H1 (cell line): ENCODE results near the gene CRKL. TPM values are rescaled to one million over a fixed set of nuclear protein-coding genes. Genes with fewer than 3 reads are reported as not detected.

Source experiments
- CTCF ChIA-PET: fragments of 300-600 bp; sonication (Branson Sonifier 250); formaldehyde crosslinking; loops from one replicate; lab custom pipeline; 2021; ENCODE audit not compliant: partially characterized antibody; lab: Charles Lee
- POLR2A ChIA-PET: fragments of 300-600 bp; sonication (Branson Sonifier 250); formaldehyde crosslinking; loops from one replicate; lab custom pipeline; 2021; ENCODE audit warnings: inconsistent platforms; ENCODE audit not compliant: partially characterized antibody; lab: Charles Lee
- DNase-seq, 2 experiments: peaks; one replicate each; pipeline versions ENCODE4 v3.0.0 to v3.0.0-alpha.2; 2010 to 2022; ENCODE audit warnings: low spot score in 2 of 2, low read depth in 1 of 2, mixed read lengths in 1 of 2
- FAIRE-seq: peaks from 2 replicates; lab custom pipeline; 2011; peaks lifted over from hg19 to GRCh38; lab: Jason Lieb, UNC
- H2AFZ ChIP-seq: 2 replicates; pipeline ENCODE4 v1.8.1; 2012; ENCODE audit warnings: low read length, inconsistent platforms
- H2AK5ac ChIP-seq: 2 replicates; pipeline ENCODE4 v1.6.1; 2013; ENCODE audit warnings: low read depth, low read length
- H2BK120ac ChIP-seq: replicated peaks from 2 replicates; pipeline ENCODE3; 2013; ENCODE audit warnings: low read depth, low read length, inconsistent platforms
- H2BK12ac ChIP-seq: 2 replicates; pipeline ENCODE4 v1.6.1; 2013; ENCODE audit warnings: low read depth, low read length
- H2BK15ac ChIP-seq: 2 replicates; pipeline ENCODE4 v1.6.1; 2013; ENCODE audit warnings: low read length
- H2BK20ac ChIP-seq: 2 replicates; pipeline ENCODE4 v1.6.1; 2013; ENCODE audit warnings: low read length
- H2BK5ac ChIP-seq: 2 replicates; pipeline ENCODE4 v1.6.1; 2013; ENCODE audit warnings: low read depth, low read length
- H3K14ac ChIP-seq: 2 replicates; pipeline ENCODE4 v1.6.1; 2013; ENCODE audit warnings: inconsistent platforms; ENCODE audit not compliant: insufficient read length
- H3K18ac ChIP-seq: 2 replicates; pipeline ENCODE4 v1.6.1; 2013; ENCODE audit warnings: low read length; ENCODE audit errors: extremely low read depth
- H3K23ac ChIP-seq: 2 replicates; pipeline ENCODE4 v1.6.1; 2013; ENCODE audit warnings: inconsistent platforms; ENCODE audit not compliant: insufficient read length
- H3K23me2 ChIP-seq: 2 replicates; pipeline ENCODE4 v1.6.1; 2013; ENCODE audit warnings: low read depth, low read length
- H3K27ac ChIP-seq: 2 replicates; pipeline ENCODE4 v1.6.1; 2011; ENCODE audit warnings: low read depth, low read length, inconsistent platforms
- H3K27me3 ChIP-seq, 4 experiments: replicated peaks in 1 of 4; 1 replicate in 1 of 4; 2 replicates in 3 of 4; pipeline versions ENCODE4 v1.6.1 to v1.8.1; 2011 to 2013; ENCODE audit warnings: low read length in 3 of 4, mild to moderate bottlenecking in 3 of 4, inconsistent platforms in 2 of 4, mixed read lengths in 2 of 4, moderate library complexity in 1 of 4; ENCODE audit not compliant: control insufficient read depth in 3 of 4, insufficient read depth in 3 of 4; ENCODE audit errors: extremely low read depth in 1 of 4
- H3K36me3 ChIP-seq, 4 experiments: 2 replicates each; pipeline versions ENCODE4 v1.6.1 to v1.8.1; 2011 to 2013; ENCODE audit warnings: mild to moderate bottlenecking in 4 of 4, low read length in 3 of 4, moderate library complexity in 2 of 4, control low read depth in 1 of 4, inconsistent platforms in 1 of 4; ENCODE audit not compliant: insufficient read depth in 4 of 4, control insufficient read depth in 2 of 4
- H3K4ac ChIP-seq: replicated peaks from 2 replicates; pipeline ENCODE3; 2013; ENCODE audit warnings: low read length, low read depth, mixed read lengths, inconsistent platforms; ENCODE audit not compliant: insufficient read length
- H3K4me1 ChIP-seq, 4 experiments: replicated peaks in 1 of 4; 1 replicate in 1 of 4; 2 replicates in 3 of 4; pipeline versions ENCODE4 v1.6.1 to v1.8.1; 2011 to 2013; ENCODE audit warnings: low read length in 3 of 4, inconsistent platforms in 2 of 4, mixed read lengths in 1 of 4; ENCODE audit not compliant: insufficient read depth in 4 of 4, control insufficient read depth in 3 of 4
- H3K4me2 ChIP-seq, 2 experiments: 2 replicates each; pipeline versions ENCODE4 v1.6.1 to v1.8.1; 2011 to 2013; ENCODE audit warnings: low read depth in 2 of 2, low read length in 2 of 2, control low read depth in 1 of 2, inconsistent platforms in 1 of 2, mild to moderate bottlenecking in 1 of 2; ENCODE audit not compliant: insufficient read depth in 1 of 2
- H3K4me3 ChIP-seq, 4 experiments: fragments of 200-600, 300-600 bp in 1 of 4; sonication (generic), shearing (Covaris generic), sonication (Bioruptor Twin) in 1 of 4; 2 replicates each; pipeline versions ENCODE4 v1.5.1 to v1.8.1; 2011 to 2016; ENCODE audit warnings: low read length in 4 of 4, low read depth in 3 of 4, control low read depth in 2 of 4, inconsistent platforms in 2 of 4, mild to moderate bottlenecking in 2 of 4, mixed read lengths in 1 of 4, moderate library complexity in 1 of 4; ENCODE audit not compliant: insufficient read depth in 2 of 4; ENCODE audit errors: extremely low read depth in 1 of 4
- H3K56ac ChIP-seq: replicated peaks from 2 replicates; pipeline ENCODE3; 2013; ENCODE audit warnings: low read depth, mild to moderate bottlenecking, mixed read lengths, low read length, inconsistent platforms; ENCODE audit not compliant: insufficient read length
- H3K79me1 ChIP-seq: 2 replicates; pipeline ENCODE4 v1.6.1; 2013; ENCODE audit warnings: low read depth, low read length, control low read depth
- H3K79me2 ChIP-seq, 2 experiments: 2 replicates each; pipeline versions ENCODE4 v1.6.1 to v1.8.1; 2012 to 2013; ENCODE audit warnings: low read length in 2 of 2, mild to moderate bottlenecking in 2 of 2, inconsistent platforms in 1 of 2; ENCODE audit not compliant: insufficient read depth in 2 of 2, control insufficient read depth in 1 of 2
- H3K9ac ChIP-seq, 4 experiments: replicated peaks in 1 of 4; 1 replicate in 1 of 4; 2 replicates in 3 of 4; pipeline versions ENCODE4 v1.6.1 to v1.8.1; 2011 to 2013; ENCODE audit warnings: low read depth in 3 of 4, low read length in 3 of 4, control low read depth in 2 of 4, mild to moderate bottlenecking in 2 of 4, moderate library complexity in 2 of 4, inconsistent platforms in 1 of 4; ENCODE audit errors: extremely low read depth in 1 of 4
- H3K9me3 ChIP-seq, 2 experiments: 2 replicates each; pipeline versions ENCODE4 v1.6.1 to v1.8.1; 2012 to 2013; ENCODE audit warnings: mild to moderate bottlenecking in 2 of 2, moderate library complexity in 2 of 2, control low read depth in 1 of 2, inconsistent platforms in 1 of 2, low read depth in 1 of 2, low read length in 1 of 2, mixed read lengths in 1 of 2; ENCODE audit not compliant: insufficient read depth in 2 of 2
- H4K20me1 ChIP-seq, 2 experiments: replicated peaks in 1 of 2; 2 replicates each; pipeline versions ENCODE3 to v1.8.1; 2011 to 2013; ENCODE audit warnings: inconsistent platforms in 2 of 2, low read length in 2 of 2, mild to moderate bottlenecking in 1 of 2; ENCODE audit not compliant: insufficient read depth in 2 of 2, control insufficient read depth in 1 of 2
- H4K5ac ChIP-seq: 2 replicates; pipeline ENCODE4 v1.6.1; 2013; ENCODE audit warnings: low read length, low read depth, mixed read lengths, inconsistent platforms; ENCODE audit not compliant: insufficient read length
- H4K8ac ChIP-seq: 2 replicates; pipeline ENCODE4 v1.8.0; 2013; ENCODE audit warnings: mild to moderate bottlenecking, moderate library complexity, low read length, inconsistent platforms; ENCODE audit not compliant: insufficient read depth; ENCODE audit errors: extremely low read depth
- H4K91ac ChIP-seq: replicated peaks from 2 replicates; pipeline ENCODE3; 2013; ENCODE audit warnings: low read length, mixed read lengths, inconsistent platforms; ENCODE audit not compliant: insufficient read length
- BCL11A ChIP-seq, 2 experiments: IDR thresholded peaks; one replicate each; pipeline ENCODE4 v1.6.1; 2011; ENCODE audit warnings: low read depth in 2 of 2, low read length in 2 of 2, mild to moderate bottlenecking in 2 of 2
- CHD1 ChIP-seq: IDR thresholded peaks from 2 replicates; pipeline ENCODE4 v1.6.1; 2012; ENCODE audit warnings: low read depth, low read length, improper control_type of control experiment
- JUND ChIP-seq: IDR thresholded peaks from 2 replicates; pipeline ENCODE4 v1.6.1; 2011; ENCODE audit warnings: mild to moderate bottlenecking, improper control_type of control experiment, low read length
- WGBS, 2 experiments: shearing (Covaris generic) in 1 of 2; methylation state at CpG; one replicate each; pipeline versions ENCODE4 v1.1.6 to v1.1.7; 2013 to 2015; ENCODE audit warnings: low lambda C conversion rate in 2 of 2, mixed read lengths in 2 of 2, inconsistent platforms in 1 of 2, low coverage in 1 of 2, missing lambda C conversion rate in 1 of 2; ENCODE audit not compliant: insufficient replicate concordance in 2 of 2, insufficient coverage in 1 of 2, insufficient read length in 1 of 2; ENCODE audit errors: extremely low coverage in 1 of 2, missing lambda C conversion rate in 1 of 2; 5-methylcytosine and 5-hydroxymethylcytosine counted together
- polyA plus RNA-seq, 7 experiments: library from polyadenylated mRNA; depleted of rRNA in 3 of 7; stranded (reverse) in 5 of 7; unstranded in 2 of 7; fragments of >200 nt in 5 of 7; fragments of 200-250 nt in 2 of 7; gene quantifications; 1 replicate in 5 of 7; 2 replicates in 1 of 7; 4 replicates in 1 of 7; pipeline versions ENCODE4 v1.2.1 to v1.2.3, GENCODE V29; 2011 to 2013; ENCODE audit warnings: missing spikeins in 2 of 7, mixed read lengths in 2 of 7
- total RNA-seq: library from RNA; stranded (reverse); fragmentation: NEBNext Ultra II Directional; extraction: Animal tissue kit (Norgen Biotek cat#: 25700); gene quantifications from 2 replicates; pipeline ENCODE4 v1.2.1, GENCODE V29; 2021

The CRKL gene
- total and polyA plus RNA-seq, 2 of the 8 experiments (the other 6 are each of a cell fraction or from before 2014, with no cell fraction given) = 34.5 to 94.5 TPM

- Histone ChIP-seq H3K36me3 (peaks cover 4 to 39% (median 13%) of the 10 kb centered on the region in 4 experiments; a peak in 7 of 8 replicates), H3K79me2 (peaks cover 54 to 95% of the 10 kb centered on the region in 2 experiments), H4K91ac (no peak overlapping the region), H3K79me1 (peaks cover 8% of the 10 kb centered on the region), H3K56ac (no peak overlapping the region), H3K23me2 (no peaks in the 10 kb centered on the region), H2BK15ac (no peak overlapping the region), H2BK5ac (no peak overlapping the region), H3K18ac (no peak overlapping the region), H3K27me3 (no peaks in the 10 kb centered on the region), H3K4me2 (no peak overlapping the region), H3K9me3 (no peaks in the 10 kb centered on the region), H3K23ac (no peak overlapping the region), H2BK12ac (no peak overlapping the region), H3K4me3 (no peak overlapping the region), H3K9ac (no peak overlapping the region), H2BK120ac (no peak overlapping the region), H2AFZ (no peak overlapping the region), H4K20me1 (peaks cover 33 to 49% of the 10 kb centered on the region in 2 experiments), H3K4me1 (peaks cover 0 to 4% (median 0%) of the 10 kb centered on the region in 4 experiments; a peak in 2 of 7 replicates), H4K8ac (no peak overlapping the region), H3K27ac (no peak overlapping the region), H4K5ac (no peak overlapping the region), H3K14ac (no peak overlapping the region), H2AK5ac (no peak overlapping the region), H3K4ac (no peak overlapping the region), H2BK20ac (no peak overlapping the region)
- TF ChIP-seq CHD1 = no peak
- no peak for TF ChIP-seq BCL11A (IDR thresholded peaks at IDR 0.05; ENCODE audit: low read depth in 2 of 2, low read length in 2 of 2)
- no peak for TF ChIP-seq JUND
- DNase-seq (no peak), FAIRE-seq (no peak)
- WGBS, 2 experiments = 85% methylated on average over 12 of the region's 12 CpGs; no CpG with 5 or more reads in 1 of the 2 experiments
- POLR2A ChIA-PET = interaction anchor here (0.8 to 1.2 kb wide), 2 partner anchors 10 to 19 kb away, joined by 3 to 4 read pairs; no protein-coding TSS in a partner anchor
- CTCF ChIA-PET = interaction anchor here (0.7 to 2.6 kb wide), 9 partner anchors 10 to 169 kb away, joined by 3 to 7 read pairs (median 4); no protein-coding TSS in a partner anchor
Observed at GRCh38 chr22:20937031-20937793, 20.0 kb downstream of the CRKL start.
